Transverse colon (tissue), 4 donors: Measurements from ENCODE around the gene SUMO1. TPM values are rescaled to one million over a fixed set of nuclear protein-coding genes. Genes with fewer than 3 reads are reported as not detected.
"Not testable (repeated sequence)": the region's sequence is repeated elsewhere in the genome, so short reads cannot be mapped to it uniquely, and the experiment has no call there.

Experiments
- DNase-seq: peaks from one replicate; pipeline ENCODE4 v3.0.0-alpha.2; 2019
- H3K27ac ChIP-seq, 4 donors: fragments of 200-600 bp; sonication (generic); 2 replicates each; pipeline ENCODE4 v1.5.1; 2016 to 2018; ENCODE audit warnings: inconsistent platforms in 4 of 4
- H3K27me3 ChIP-seq: fragments of 200-600 bp; sonication (generic); 2 replicates; pipeline ENCODE4 v1.5.1; 2017; ENCODE audit warnings: inconsistent platforms
- H3K36me3 ChIP-seq, 4 donors: fragments of 200-600 bp; sonication (generic); 2 replicates each; pipeline ENCODE4 v1.5.1; 2017 to 2019; ENCODE audit warnings: inconsistent platforms in 4 of 4
- H3K4me1 ChIP-seq, 4 donors: fragments of 200-600 bp; sonication (generic); 2 replicates each; pipeline ENCODE4 v1.5.1; 2017 to 2020; ENCODE audit warnings: inconsistent platforms in 4 of 4
- H3K4me3 ChIP-seq, 4 donors: fragments of 200-600 bp; sonication (generic); 1 replicate in 1 of 4; 2 replicates in 3 of 4; pipeline versions ENCODE4 v1.5.1 to v1.6.1; 2017 to 2019; ENCODE audit warnings: inconsistent platforms in 4 of 4
- H3K9me3 ChIP-seq, 2 donors: fragments of 200-600 bp; sonication (generic); 2 replicates each; pipeline ENCODE4 v1.5.1; 2017 to 2019; ENCODE audit warnings: inconsistent platforms in 2 of 2
- CTCF ChIP-seq, 5 experiments: fragments of 200-600 bp in 3 of 5; fragments of 450-650 bp in 2 of 5; sonication (generic) in 3 of 5; IDR thresholded peaks; 1 replicate in 2 of 5; 2 replicates in 3 of 5; pipeline ENCODE4 v1.5.1; 2016 to 2017; ENCODE audit warnings: antibody characterized with exemption in 5 of 5, inconsistent platforms in 3 of 5, mild to moderate bottlenecking in 2 of 5, moderate library complexity in 1 of 5
- EP300 ChIP-seq: sonication (generic); formaldehyde crosslinking; IDR thresholded peaks from one replicate; pipeline ENCODE4 v1.6.1; 2017; ENCODE audit warnings: antibody characterized with exemption, low read depth
- POLR2A ChIP-seq: fragments of 450-650 bp; IDR thresholded peaks from one replicate; pipeline ENCODE4 v1.6.1; 2016; ENCODE audit warnings: antibody characterized with exemption, mild to moderate bottlenecking, moderate library complexity
- POLR2AphosphoS5 ChIP-seq, 3 donors: sonication (generic); formaldehyde crosslinking; IDR thresholded peaks; one replicate each; pipeline ENCODE4 v1.6.1; 2016; ENCODE audit warnings: antibody characterized with exemption in 3 of 3
- WGBS, 2 donors: methylation state at CpG; one replicate each; pipeline ENCODE4 v1.1.5; 2018; ENCODE audit warnings: low coverage in 1 of 2; 5-methylcytosine and 5-hydroxymethylcytosine counted together
- in situ Hi-C, 4 donors: fragments of 200-750 bp; cut with MboI; loops; one replicate each; pipeline versions ENCODE4 v1.15.0 to v1.15.1; 2017; ENCODE audit warnings: low sequenced_read_pairs in 3 of 4, low pct_ligation_motif_present in 1 of 4, low pct_unique_long_range_greater_than_20kb in 1 of 4
- intact Hi-C: fragments of 100-400 bp; cut with DNase I; formaldehyde crosslinking; loops from one replicate; pipeline ENCODE4 v1.15.1; 2023; ENCODE audit warnings: low total_unique reads
- total RNA-seq, 4 donors: library from RNA; depleted of rRNA; stranded (reverse); fragments of >200 nt; gene quantifications; one replicate each; pipeline ENCODE4 v1.1.0, GENCODE V29; 2016

Gene SUMO1
- total RNA-seq, 4 donors from 2014 or later: 15.3 to 69.1 (median 54.3) TPM

DNA sequence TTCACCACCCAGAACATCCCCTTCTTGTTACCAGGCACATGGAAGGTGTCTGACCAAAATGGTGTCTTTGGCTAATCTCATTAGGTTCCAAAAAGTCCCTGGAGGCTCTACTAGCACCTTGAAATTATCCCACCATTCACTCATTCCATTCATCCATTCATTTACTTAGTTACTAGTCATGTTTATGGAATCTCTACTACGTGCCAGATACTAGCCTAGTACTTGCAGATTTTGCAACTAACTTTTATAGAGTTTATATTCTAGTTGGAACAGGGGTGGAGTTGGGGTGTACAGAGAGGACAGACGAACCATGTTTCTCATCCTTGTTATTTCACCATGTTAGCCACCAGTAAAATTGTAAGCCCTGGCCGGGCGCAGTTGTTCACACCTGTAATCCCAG is 23.1 kb upstream of the SUMO1 start:
- TF ChIP-seq POLR2A: no peak
- TF ChIP-seq EP300: no peak
- TF ChIP-seq CTCF (IDR thresholded peaks at IDR 0.05): no peak
- TF ChIP-seq POLR2AphosphoS5 (IDR thresholded peaks at IDR 0.05): no peak

DNA sequence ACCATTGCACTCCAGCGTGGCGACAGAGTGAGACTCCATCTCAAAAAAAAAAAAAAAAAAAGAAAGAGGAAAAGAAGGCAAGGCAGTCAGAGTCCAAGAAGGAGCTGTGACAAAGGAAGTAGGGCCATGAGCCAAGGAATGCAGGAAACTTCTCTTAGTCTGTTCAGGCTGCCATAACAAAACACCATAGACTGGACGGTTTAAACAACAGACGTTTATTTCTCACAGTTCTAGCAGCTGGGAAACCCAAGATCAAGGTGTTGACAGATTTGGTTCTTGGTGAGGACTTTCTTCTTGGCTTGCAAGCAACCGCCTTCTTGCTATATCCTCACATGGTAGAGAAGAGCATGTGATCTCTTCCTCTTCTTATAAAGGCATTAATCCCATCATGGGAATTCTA is 13.1 kb upstream of the SUMO1 start:
- intact Hi-C loops: no loop called here
- WGBS, 2 donors: 75 to 80% methylated on average over 3 to 5 of the region's 5 CpGs

More for the DNA sequence above, 23.1 kb upstream of the SUMO1 start:
- H3K9me3 ChIP-seq: no peaks in the 10 kb centered on the region
- H3K4me1 ChIP-seq: peaks cover 0 to 6% (median 0%) of the 10 kb centered on the region in 4 donors
- in situ Hi-C loops (no loop called here), intact Hi-C loops (no loop called here)
- H3K36me3 ChIP-seq: no peaks in the 10 kb centered on the region
- H3K27ac ChIP-seq: no peak overlapping the region
- WGBS, 2 donors: 47 to 59% methylated on average over 4 of the region's 4 CpGs
- no peak for DNase-seq
- H3K4me3 ChIP-seq: no peak overlapping the region
- H3K27me3 ChIP-seq: no peaks in the 10 kb centered on the region

GRCh38 chr2:202249521-202250253 is 11.3 kb upstream of the SUMO1 start:
- Histone ChIP-seq H3K4me1 (no peaks in the 10 kb centered on the region), H3K36me3 (no peaks in the 10 kb centered on the region), H3K27me3 (no peaks in the 10 kb centered on the region), H3K9me3 (no peaks in the 10 kb centered on the region), H3K27ac (no peak overlapping the region), H3K4me3 (no peak overlapping the region)
- 71% methylated on average over 8 to 10 of the region's 10 CpGs for WGBS, 2 donors
- TF ChIP-seq POLR2A (no peak), EP300 (no peak), POLR2AphosphoS5 (IDR thresholded peaks at IDR 0.05) (no peak), CTCF (IDR thresholded peaks at IDR 0.05) (no peak)
- DNase-seq: no peak
- intact Hi-C loops (loop anchor here (1.0 kb wide), 1 partner anchor 19 kb away; no protein-coding TSS in a partner anchor), in situ Hi-C loops (no loop called here)

More for the DNA sequence above, 13.1 kb upstream of the SUMO1 start:
- no peaks in the 10 kb centered on the region for H3K9me3 ChIP-seq
- in situ Hi-C loops: no loop called here
- H3K27me3 ChIP-seq: no peaks in the 10 kb centered on the region
- no peaks in the 10 kb centered on the region for H3K36me3 ChIP-seq
- no peak overlapping the region for H3K27ac ChIP-seq
- TF ChIP-seq CTCF (IDR thresholded peaks at IDR 0.05) (no peak), POLR2A (no peak), POLR2AphosphoS5 (IDR thresholded peaks at IDR 0.05) (no peak), EP300 (no peak)
- no peak for DNase-seq
- H3K4me1 ChIP-seq: no peaks in the 10 kb centered on the region
- H3K4me3 ChIP-seq: no peak overlapping the region

DNA sequence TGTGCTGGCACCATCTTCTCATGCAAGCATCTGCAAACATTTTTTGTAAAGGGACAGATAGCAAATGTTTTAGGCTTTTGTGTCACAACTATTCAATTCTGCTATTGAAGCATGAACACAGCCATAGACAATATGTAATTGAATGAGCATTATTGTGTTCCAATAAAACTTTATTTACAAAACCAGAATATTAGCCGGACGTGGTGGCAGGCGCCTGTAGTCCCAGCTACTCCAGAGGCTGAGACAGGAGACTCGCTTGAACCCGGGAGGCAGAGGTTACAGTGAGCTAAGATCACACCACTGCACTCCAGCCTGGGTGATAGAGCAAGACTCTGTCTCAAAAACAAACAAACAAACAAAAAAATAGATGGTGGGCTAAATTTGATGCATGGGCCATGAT is 9.3 kb upstream of the SUMO1 start:
- DNase-seq, H3K36me3 ChIP-seq, H3K4me1 ChIP-seq, H3K9me3 ChIP-seq, in situ Hi-C loops, intact Hi-C loops, H3K27ac ChIP-seq, H3K27me3 ChIP-seq, H3K4me3 ChIP-seq: not testable (repeated sequence)
- WGBS, 2 donors: 95 to 100% methylated on average over 3 to 5 of the region's 5 CpGs
